ENCODE results near the gene ACADM. TPM values are rescaled to one million over a fixed set of nuclear protein-coding genes. Genes with fewer than 3 reads are reported as not detected.
"Not testable (repeated sequence)": the region's sequence is repeated elsewhere in the genome, so short reads cannot be mapped to it uniquely, and the experiment has no call there.

Gene ACADM
- polyA plus RNA-seq, 1 of the 3 experiments (the other 2 are of a cell fraction) = 18.6 TPM

- H3K27me3 ChIP-seq (ENCODE audit: insufficient read depth); POLR2A ChIA-PET; H3K9me2 ChIP-seq; CTCF ChIA-PET; H3K4me3 ChIP-seq (ENCODE audit: low read depth in 2 of 2, low read length in 1 of 2); H3K4me2 ChIP-seq; H3K9ac ChIP-seq; H3K4me1 ChIP-seq (ENCODE audit: control insufficient read depth in 1 of 2, insufficient read depth in 2 of 2, low read depth in 1 of 2, low read length in 1 of 2); H3K27ac ChIP-seq (ENCODE audit: low read depth in 2 of 2, low read length in 1 of 2); H2AFZ ChIP-seq (ENCODE audit: low read depth); H3F3A ChIP-seq (replicated peaks; ENCODE audit: insufficient read depth); DNase-seq; H3K9me3 ChIP-seq: not testable (repeated sequence)
- 83% methylated on average over 4 of the region's 4 CpGs for WGBS (ENCODE audit: low lambda C conversion rate)
- Histone ChIP-seq H4K20me1 (ENCODE audit: insufficient read depth) (peaks cover 22% of the 10 kb centered on the region), H3K36me3 (replicated peaks in 1 of 2; ENCODE audit: control insufficient read depth in 1 of 2, insufficient read depth in 2 of 2, low read length in 1 of 2) (peaks cover 14 to 20% of the 10 kb centered on the region in 2 experiments), H3K79me2 (ENCODE audit: insufficient read depth) (peaks cover 29% of the 10 kb centered on the region)
Observed at GRCh38 chr1:75783920-75784319, 59.4 kb downstream of the ACADM start.

GRCh38 chr1:75785320-75785982 is 60.9 kb downstream of the ACADM start:
- DNase-seq = no peak
- H4K20me1 ChIP-seq (ENCODE audit: insufficient read depth) = peaks cover 38% of the 10 kb centered on the region
- peak overlapping the region; percentile 78 for H3K4me2 ChIP-seq
- no peaks in the 10 kb centered on the region for H3K27me3 ChIP-seq (ENCODE audit: insufficient read depth)
- H3K9me2 ChIP-seq = no peaks in the 10 kb centered on the region
- peak overlapping the region; percentile 92 for H3K9ac ChIP-seq
- H3K79me2 ChIP-seq (ENCODE audit: insufficient read depth) = peaks cover 44% of the 10 kb centered on the region
- peak overlapping the region; percentile 62 to 74 for H3K4me3 ChIP-seq (ENCODE audit: low read depth in 2 of 2, low read length in 1 of 2)
- H3K9me3 ChIP-seq = no peaks in the 10 kb centered on the region
- peak overlapping the region; percentile 91 for H2AFZ ChIP-seq (ENCODE audit: low read depth)
- H3F3A ChIP-seq (replicated peaks; ENCODE audit: insufficient read depth) = peaks cover 21% of the 10 kb centered on the region
- TF ChIP-seq SMC3 (IDR thresholded peaks at IDR 0.05; ENCODE audit: low read depth, low read length) (no peak), TAF1 (IDR thresholded peaks at IDR 0.05; ENCODE audit: borderline replicate concordance, low read depth, low read length) (no peak), RCOR1 (IDR thresholded peaks at IDR 0.05; ENCODE audit: low read length) (no peak), EZH2phosphoT487 (IDR thresholded peaks at IDR 0.05; ENCODE audit: borderline replicate concordance, low read depth) (no peak), EP300 (IDR thresholded peaks at IDR 0.05; ENCODE audit: borderline replicate concordance in 1 of 2, low read depth in 1 of 2, low read length in 1 of 2) (no peak), CHD2 (IDR thresholded peaks at IDR 0.05; ENCODE audit: low read length, partially characterized antibody) (no peak), FOXJ3 (CRISPR knock-in tag; IDR thresholded peaks at IDR 0.05) (no peak), SIN3A (IDR thresholded peaks at IDR 0.05; ENCODE audit: borderline replicate concordance, low read depth, low read length) (no peak), YY1 (IDR thresholded peaks at IDR 0.05; ENCODE audit: low read depth) (no peak), RAD21 (IDR thresholded peaks at IDR 0.05; ENCODE audit: low read length) (no peak), PBX3 (IDR thresholded peaks at IDR 0.05) (no peak), NRF1 (IDR thresholded peaks at IDR 0.05; ENCODE audit: low read depth, low read length) (no peak), GATA2 (CRISPR knock-in tag; IDR thresholded peaks at IDR 0.05) (no peak), CTCF (IDR thresholded peaks at IDR 0.05) (no peak), USF1 (IDR thresholded peaks at IDR 0.05; ENCODE audit: borderline replicate concordance, low read depth) (no peak), JUND (IDR thresholded peaks at IDR 0.05) (no peak)
- H3K4me1 ChIP-seq (ENCODE audit: control insufficient read depth in 1 of 2, insufficient read depth in 2 of 2, low read depth in 1 of 2, low read length in 1 of 2) = peaks cover 4 to 8% of the 10 kb centered on the region in 2 experiments; a peak in 3 of 4 replicates
- H3K36me3 ChIP-seq (replicated peaks in 1 of 2; ENCODE audit: control insufficient read depth in 1 of 2, insufficient read depth in 2 of 2, low read length in 1 of 2) = peaks cover 29 to 34% of the 10 kb centered on the region in 2 experiments
- H3K27ac ChIP-seq (ENCODE audit: low read depth in 2 of 2, low read length in 1 of 2) = peak overlapping the region; percentile 66 to 92
- 14% methylated on average over 9 of the region's 9 CpGs for WGBS (ENCODE audit: low lambda C conversion rate)
- ChIA-PET CTCF (interaction anchor here (1.2 kb wide), 1 partner anchor 520 kb away, joined by 3 read pairs; no protein-coding TSS in a partner anchor), POLR2A (interaction anchor here (0.5 to 1.6 kb wide), 5 partner anchors 10 to 339 kb away, joined by 3 to 8 read pairs (median 3); partner anchors contain the start of genes ACADM and MSH4)
